Measurements from ENCODE around the gene METTL22. TPM values are rescaled to one million over a fixed set of nuclear protein-coding genes. Genes with fewer than 3 reads are reported as not detected.

Gene METTL22
- total RNA-seq, 1 donor from 2014 or later: 40.0 TPM

DNA sequence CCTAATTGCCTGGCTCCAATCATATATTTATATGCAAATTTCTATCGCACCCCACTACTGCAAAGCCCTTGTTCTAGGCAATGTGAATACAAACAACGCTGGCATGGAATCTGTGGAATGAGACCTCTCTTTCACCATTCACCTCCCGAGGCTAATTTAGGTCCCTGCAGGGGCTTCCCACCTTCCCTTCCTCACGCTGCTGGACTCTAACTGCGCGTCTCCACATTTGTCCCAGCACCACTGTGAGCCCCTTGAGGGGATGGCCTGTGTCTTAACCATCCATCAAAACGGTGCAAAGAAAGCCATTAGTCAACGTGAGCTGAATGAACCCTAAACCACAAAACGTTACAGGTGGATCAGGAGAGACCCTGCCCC is 32.8 kb upstream of the METTL22 start:
- H3K27me3 ChIP-seq: peaks cover 4% of the 10 kb centered on the region
- H3K9me3 ChIP-seq: no peaks in the 10 kb centered on the region
- H3K4me1 ChIP-seq: peaks cover 13% of the 10 kb centered on the region
- no peak for DNase-seq (ENCODE audit: extremely low spot score in 2 of 2)
- H3K36me3 ChIP-seq: no peaks in the 10 kb centered on the region
- TF ChIP-seq POLR2AphosphoS5 (IDR thresholded peaks at IDR 0.05; ENCODE audit: insufficient read depth in 1 of 2, low read depth in 1 of 2) (no peak), POLR2A (IDR thresholded peaks at IDR 0.05) (no peak)
- TF ChIP-seq, protein P1, sequence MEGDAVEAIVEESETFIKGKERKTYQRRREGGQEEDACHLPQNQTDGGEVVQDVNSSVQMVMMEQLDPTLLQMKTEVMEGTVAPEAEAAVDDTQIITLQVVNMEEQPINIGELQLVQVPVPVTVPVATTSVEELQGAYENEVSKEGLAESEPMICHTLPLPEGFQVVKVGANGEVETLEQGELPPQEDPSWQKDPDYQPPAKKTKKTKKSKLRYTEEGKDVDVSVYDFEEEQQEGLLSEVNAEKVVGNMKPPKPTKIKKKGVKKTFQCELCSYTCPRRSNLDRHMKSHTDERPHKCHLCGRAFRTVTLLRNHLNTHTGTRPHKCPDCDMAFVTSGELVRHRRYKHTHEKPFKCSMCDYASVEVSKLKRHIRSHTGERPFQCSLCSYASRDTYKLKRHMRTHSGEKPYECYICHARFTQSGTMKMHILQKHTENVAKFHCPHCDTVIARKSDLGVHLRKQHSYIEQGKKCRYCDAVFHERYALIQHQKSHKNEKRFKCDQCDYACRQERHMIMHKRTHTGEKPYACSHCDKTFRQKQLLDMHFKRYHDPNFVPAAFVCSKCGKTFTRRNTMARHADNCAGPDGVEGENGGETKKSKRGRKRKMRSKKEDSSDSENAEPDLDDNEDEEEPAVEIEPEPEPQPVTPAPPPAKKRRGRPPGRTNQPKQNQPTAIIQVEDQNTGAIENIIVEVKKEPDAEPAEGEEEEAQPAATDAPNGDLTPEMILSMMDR (IDR thresholded peaks at IDR 0.05): no peak
- H3K27ac ChIP-seq: no peak overlapping the region
- intact Hi-C loops (cut with DNase I): no loop called here
- H3K4me3 ChIP-seq: no peak overlapping the region

DNA sequence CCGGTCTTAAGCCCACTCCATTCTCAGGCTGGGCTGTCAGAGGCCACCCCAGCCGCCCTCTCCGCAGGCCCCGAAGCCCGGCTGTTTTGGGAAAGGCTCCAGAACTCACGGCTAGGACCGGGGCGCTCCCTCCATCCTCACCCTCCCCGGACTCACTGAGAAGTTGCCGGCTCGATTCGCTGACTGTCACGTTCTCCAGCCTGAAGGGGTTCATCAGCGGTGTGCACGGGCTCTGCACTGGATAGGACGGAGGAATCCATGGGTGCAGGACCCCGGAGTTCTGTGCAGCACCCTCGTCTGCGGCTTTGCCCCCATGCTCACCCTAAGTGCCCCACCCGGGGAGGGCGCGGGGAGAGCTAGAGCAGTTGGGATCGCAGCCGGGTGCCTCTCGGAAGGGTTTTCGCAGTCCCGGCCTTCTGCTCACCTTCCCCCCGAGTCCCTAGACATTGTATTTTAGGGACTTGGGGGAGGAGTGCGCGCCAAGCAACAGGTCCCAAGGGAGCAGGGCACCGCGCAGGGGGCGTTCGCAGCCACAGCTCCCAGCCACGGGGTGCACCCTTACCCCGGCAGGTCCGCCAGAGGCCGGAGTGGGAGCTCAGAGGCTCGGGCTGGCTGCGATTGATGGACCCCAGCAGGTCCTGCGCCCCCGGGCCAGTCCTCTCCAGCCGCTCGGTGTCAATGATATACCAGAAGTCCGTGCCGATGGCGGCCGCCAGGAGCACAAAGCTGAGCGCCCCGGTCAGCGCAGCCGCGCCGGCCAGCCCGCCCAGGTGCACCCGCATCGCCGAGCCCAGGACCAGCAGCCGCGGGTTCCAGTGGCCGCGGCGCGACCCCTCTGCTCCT is 32.2 kb upstream of the METTL22 start:
- no peaks in the 10 kb centered on the region for H3K36me3 ChIP-seq
- TF ChIP-seq POLR2AphosphoS5 (IDR thresholded peaks at IDR 0.05; ENCODE audit: insufficient read depth in 1 of 2, low read depth in 1 of 2): no peak
- TF ChIP-seq POLR2A (IDR thresholded peaks at IDR 0.05): no peak
- TF ChIP-seq, protein P1 (IDR thresholded peaks at IDR 0.05): no peak
- H3K27ac ChIP-seq: no peak overlapping the region
- intact Hi-C loops (cut with DNase I): no loop called here
- no peaks in the 10 kb centered on the region for H3K9me3 ChIP-seq
- peaks cover 13% of the 10 kb centered on the region for H3K4me1 ChIP-seq
- no peak for DNase-seq (ENCODE audit: extremely low spot score in 2 of 2)
- peaks cover 4% of the 10 kb centered on the region for H3K27me3 ChIP-seq
- H3K4me3 ChIP-seq: no peak overlapping the region

DNA sequence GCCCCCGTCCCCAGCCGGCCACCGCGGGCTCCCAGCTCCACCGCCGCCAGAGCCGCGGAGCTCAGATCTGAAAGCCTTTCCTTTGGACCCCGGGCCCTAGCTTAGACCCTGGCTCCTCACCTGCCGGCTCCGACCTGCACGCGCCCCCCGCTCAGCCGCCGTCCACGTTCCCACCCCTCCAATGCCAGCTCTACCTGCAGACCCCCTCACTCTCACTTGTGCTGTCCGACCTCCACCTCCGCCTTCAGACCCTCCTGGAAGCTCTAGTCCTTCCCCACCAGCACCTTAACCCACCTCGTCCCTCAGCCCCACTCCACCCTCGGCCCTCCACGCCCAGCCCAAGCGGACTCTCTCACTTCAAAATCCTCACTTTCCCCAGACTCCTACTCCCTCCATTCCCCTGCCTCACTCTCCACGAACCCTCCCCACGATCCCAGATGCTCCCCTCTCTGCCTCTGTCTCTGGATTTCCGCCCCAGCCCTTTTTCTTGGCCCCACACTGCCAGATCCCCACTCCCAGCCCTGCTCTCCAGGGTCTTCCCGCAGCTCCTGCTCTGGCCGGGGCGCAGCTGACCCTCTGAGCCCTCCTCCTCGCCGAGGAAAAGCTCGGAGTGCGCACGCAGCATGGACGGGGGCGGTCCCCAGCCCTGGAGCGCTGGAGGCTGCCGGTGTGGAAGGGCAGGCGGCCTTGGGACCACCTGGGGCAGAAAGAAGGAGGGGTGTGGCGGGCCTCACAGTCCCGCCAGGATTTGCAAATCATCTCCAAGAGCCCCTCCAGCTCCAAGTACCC is 31.4 kb upstream of the METTL22 start, which contains the start of gene TMEM114:
TMEM114 (minus strand) TSS at position 612 of the 789 bp plus-strand sequence. CDS start 673 bp downstream, outside the sequence.
- intact Hi-C loops (cut with DNase I): no loop called here
- no peak for TF ChIP-seq POLR2A (IDR thresholded peaks at IDR 0.05)
- TF ChIP-seq POLR2AphosphoS5 (IDR thresholded peaks at IDR 0.05; ENCODE audit: insufficient read depth in 1 of 2, low read depth in 1 of 2): no peak
- TF ChIP-seq, protein P1 (IDR thresholded peaks at IDR 0.05): no peak
- Histone ChIP-seq H3K27ac (no peak within 1 kb of the TSS), H3K27me3 (peaks cover 4% of the 10 kb centered on the region), H3K4me1 (peaks cover 13% of the 10 kb centered on the region), H3K9me3 (no peaks in the 10 kb centered on the region), H3K36me3 (no peaks in the 10 kb centered on the region), H3K4me3 (no peak within 1 kb of the TSS)
- no peak for DNase-seq (ENCODE audit: extremely low spot score in 2 of 2)

GRCh38 chr16:8590811-8591210 is 30.7 kb upstream of the METTL22 start:
- H3K27me3 ChIP-seq: peaks cover 4% of the 10 kb centered on the region
- intact Hi-C loops (cut with DNase I): no loop called here
- TF ChIP-seq, protein P1 (IDR thresholded peaks at IDR 0.05): no peak
- TF ChIP-seq POLR2AphosphoS5 (IDR thresholded peaks at IDR 0.05; ENCODE audit: insufficient read depth in 1 of 2, low read depth in 1 of 2): no peak
- TF ChIP-seq POLR2A (IDR thresholded peaks at IDR 0.05): no peak

More at GRCh38 chr16:8590811-8591210, 30.7 kb upstream of the METTL22 start:
- H3K27ac ChIP-seq: no peak overlapping the region
- DNase-seq (ENCODE audit: extremely low spot score in 2 of 2): no peak
- H3K4me1 ChIP-seq: peaks cover 13% of the 10 kb centered on the region
- H3K9me3 ChIP-seq: no peaks in the 10 kb centered on the region
- no peak overlapping the region for H3K4me3 ChIP-seq
- no peaks in the 10 kb centered on the region for H3K36me3 ChIP-seq

Data from vagina (tissue), 2 donors.